Measurements from ENCODE around the gene DOCK2.

Gene DOCK2

GRCh38 chr5:169897481-169897880 lies 260.4 kb downstream of the DOCK2 start:
- Histone ChIP-seq H3K27me3 (ENCODE audit: control insufficient read depth in 1 of 2, insufficient read depth in 2 of 2, low read length in 2 of 2) (no peaks in the 10 kb centered on the region), H3K4me3 (ENCODE audit: low read length in 2 of 2) (no peak overlapping the region), H3K4me1 (ENCODE audit: control insufficient read depth, insufficient read depth, low read length) (no peaks in the 10 kb centered on the region), H3K27ac (ENCODE audit: low read length) (no peak overlapping the region), H3K36me3 (ENCODE audit: control insufficient read depth in 2 of 2, insufficient read depth in 2 of 2, low read length in 2 of 2) (peaks cover 0 to 2% of the 10 kb centered on the region in 2 donors), H3K9ac (ENCODE audit: low read length in 2 of 2) (no peak overlapping the region), H3K9me3 (ENCODE audit: control insufficient read depth in 2 of 2, low read length in 2 of 2) (no peaks in the 10 kb centered on the region)

- Histone ChIP-seq H3K36me3 (ENCODE audit: control insufficient read depth in 2 of 2, insufficient read depth in 2 of 2, low read length in 2 of 2) (peaks cover 0 to 2% of the 10 kb centered on the region in 2 donors), H3K9ac (ENCODE audit: low read length in 2 of 2) (no peak overlapping the region), H3K27ac (ENCODE audit: low read length) (no peak overlapping the region), H3K9me3 (ENCODE audit: control insufficient read depth in 2 of 2, low read length in 2 of 2) (no peaks in the 10 kb centered on the region), H3K4me1 (ENCODE audit: control insufficient read depth, insufficient read depth, low read length) (no peaks in the 10 kb centered on the region), H3K27me3 (ENCODE audit: control insufficient read depth in 1 of 2, insufficient read depth in 2 of 2, low read length in 2 of 2) (no peaks in the 10 kb centered on the region), H3K4me3 (ENCODE audit: low read length in 2 of 2) (no peak overlapping the region)
Measured at GRCh38 chr5:169901896-169902295, 264.8 kb downstream of the DOCK2 start.

GRCh38 chr5:169904059-169904458 lies 267.0 kb downstream of the DOCK2 start:
- H3K4me3 ChIP-seq (ENCODE audit: low read length in 2 of 2): no peak overlapping the region
- no peaks in the 10 kb centered on the region for H3K4me1 ChIP-seq (ENCODE audit: control insufficient read depth, insufficient read depth, low read length)
- H3K9me3 ChIP-seq (ENCODE audit: control insufficient read depth in 2 of 2, low read length in 2 of 2): no peaks in the 10 kb centered on the region
- H3K27me3 ChIP-seq (ENCODE audit: control insufficient read depth in 1 of 2, insufficient read depth in 2 of 2, low read length in 2 of 2): no peaks in the 10 kb centered on the region
- H3K9ac ChIP-seq (ENCODE audit: low read length in 2 of 2): no peak overlapping the region
- no peak overlapping the region for H3K27ac ChIP-seq (ENCODE audit: low read length)
- H3K36me3 ChIP-seq (ENCODE audit: control insufficient read depth in 2 of 2, insufficient read depth in 2 of 2, low read length in 2 of 2): peaks cover 0 to 2% of the 10 kb centered on the region in 2 donors

GRCh38 chr5:169904508-169904907 lies 267.4 kb downstream of the DOCK2 start:
- Histone ChIP-seq H3K27me3 (ENCODE audit: control insufficient read depth in 1 of 2, insufficient read depth in 2 of 2, low read length in 2 of 2) (no peaks in the 10 kb centered on the region), H3K9ac (ENCODE audit: low read length in 2 of 2) (no peak overlapping the region), H3K4me3 (ENCODE audit: low read length in 2 of 2) (no peak overlapping the region), H3K36me3 (ENCODE audit: control insufficient read depth in 2 of 2, insufficient read depth in 2 of 2, low read length in 2 of 2) (peaks cover 0 to 2% of the 10 kb centered on the region in 2 donors), H3K9me3 (ENCODE audit: control insufficient read depth in 2 of 2, low read length in 2 of 2) (no peaks in the 10 kb centered on the region), H3K27ac (ENCODE audit: low read length) (no peak overlapping the region), H3K4me1 (ENCODE audit: control insufficient read depth, insufficient read depth, low read length) (no peaks in the 10 kb centered on the region)

GRCh38 chr5:169905017-169905416 lies 267.9 kb downstream of the DOCK2 start:
- H3K4me3 ChIP-seq (ENCODE audit: low read length in 2 of 2): no peak overlapping the region

GRCh38 chr5:169906745-169907649 lies 269.9 kb downstream of the DOCK2 start:
- Histone ChIP-seq H3K9me3 (ENCODE audit: control insufficient read depth in 2 of 2, low read length in 2 of 2) (no peaks in the 10 kb centered on the region), H3K9ac (ENCODE audit: low read length in 2 of 2) (no peak overlapping the region), H3K27ac (ENCODE audit: low read length) (no peak overlapping the region), H3K4me3 (ENCODE audit: low read length in 2 of 2) (no peak overlapping the region), H3K36me3 (ENCODE audit: control insufficient read depth in 2 of 2, insufficient read depth in 2 of 2, low read length in 2 of 2) (no peaks in the 10 kb centered on the region), H3K4me1 (ENCODE audit: control insufficient read depth, insufficient read depth, low read length) (no peaks in the 10 kb centered on the region), H3K27me3 (ENCODE audit: control insufficient read depth in 1 of 2, insufficient read depth in 2 of 2, low read length in 2 of 2) (peaks cover 0 to 2% of the 10 kb centered on the region in 2 donors)

More at GRCh38 chr5:169905017-169905416, 267.9 kb downstream of the DOCK2 start:
- no peaks in the 10 kb centered on the region for H3K9me3 ChIP-seq (ENCODE audit: control insufficient read depth in 2 of 2, low read length in 2 of 2)
- no peaks in the 10 kb centered on the region for H3K27me3 ChIP-seq (ENCODE audit: control insufficient read depth in 1 of 2, insufficient read depth in 2 of 2, low read length in 2 of 2)
- H3K9ac ChIP-seq (ENCODE audit: low read length in 2 of 2): no peak overlapping the region
- H3K4me1 ChIP-seq (ENCODE audit: control insufficient read depth, insufficient read depth, low read length): no peaks in the 10 kb centered on the region
- no peak overlapping the region for H3K27ac ChIP-seq (ENCODE audit: low read length)
- H3K36me3 ChIP-seq (ENCODE audit: control insufficient read depth in 2 of 2, insufficient read depth in 2 of 2, low read length in 2 of 2): no peaks in the 10 kb centered on the region

GRCh38 chr5:169908864-169909263 lies 271.8 kb downstream of the DOCK2 start:
- H3K4me1 ChIP-seq (ENCODE audit: control insufficient read depth, insufficient read depth, low read length): no peaks in the 10 kb centered on the region
- H3K27me3 ChIP-seq (ENCODE audit: control insufficient read depth in 1 of 2, insufficient read depth in 2 of 2, low read length in 2 of 2): peaks cover 0 to 2% of the 10 kb centered on the region in 2 donors

GRCh38 chr5:169909945-169910344 lies 272.9 kb downstream of the DOCK2 start:
- no peaks in the 10 kb centered on the region for H3K9me3 ChIP-seq (ENCODE audit: control insufficient read depth in 2 of 2, low read length in 2 of 2)
- no peak overlapping the region for H3K4me3 ChIP-seq (ENCODE audit: low read length in 2 of 2)
- no peaks in the 10 kb centered on the region for H3K4me1 ChIP-seq (ENCODE audit: control insufficient read depth, insufficient read depth, low read length)
- peaks cover 0 to 2% of the 10 kb centered on the region in 2 donors for H3K27me3 ChIP-seq (ENCODE audit: control insufficient read depth in 1 of 2, insufficient read depth in 2 of 2, low read length in 2 of 2)
- no peak overlapping the region for H3K9ac ChIP-seq (ENCODE audit: low read length in 2 of 2)
- H3K27ac ChIP-seq (ENCODE audit: low read length): no peak overlapping the region
- H3K36me3 ChIP-seq (ENCODE audit: control insufficient read depth in 2 of 2, insufficient read depth in 2 of 2, low read length in 2 of 2): no peaks in the 10 kb centered on the region

More at GRCh38 chr5:169908864-169909263, 271.8 kb downstream of the DOCK2 start:
- Histone ChIP-seq H3K4me3 (ENCODE audit: low read length in 2 of 2) (no peak overlapping the region), H3K36me3 (ENCODE audit: control insufficient read depth in 2 of 2, insufficient read depth in 2 of 2, low read length in 2 of 2) (no peaks in the 10 kb centered on the region), H3K27ac (ENCODE audit: low read length) (no peak overlapping the region), H3K9ac (ENCODE audit: low read length in 2 of 2) (no peak overlapping the region), H3K9me3 (ENCODE audit: control insufficient read depth in 2 of 2, low read length in 2 of 2) (no peaks in the 10 kb centered on the region)

- no peak overlapping the region for H3K9ac ChIP-seq (ENCODE audit: low read length in 2 of 2)
- no peaks in the 10 kb centered on the region for H3K4me1 ChIP-seq (ENCODE audit: control insufficient read depth, insufficient read depth, low read length)
- peaks cover 0 to 2% of the 10 kb centered on the region in 2 donors for H3K27me3 ChIP-seq (ENCODE audit: control insufficient read depth in 1 of 2, insufficient read depth in 2 of 2, low read length in 2 of 2)
- no peaks in the 10 kb centered on the region for H3K9me3 ChIP-seq (ENCODE audit: control insufficient read depth in 2 of 2, low read length in 2 of 2)
- H3K36me3 ChIP-seq (ENCODE audit: control insufficient read depth in 2 of 2, insufficient read depth in 2 of 2, low read length in 2 of 2): no peaks in the 10 kb centered on the region
- H3K4me3 ChIP-seq (ENCODE audit: low read length in 2 of 2): no peak overlapping the region
- H3K27ac ChIP-seq (ENCODE audit: low read length): no peak overlapping the region
Measured at GRCh38 chr5:169910393-169910792, 273.3 kb downstream of the DOCK2 start.

GRCh38 chr5:169911448-169912212 lies 274.6 kb downstream of the DOCK2 start:
- no peaks in the 10 kb centered on the region for H3K36me3 ChIP-seq (ENCODE audit: control insufficient read depth in 2 of 2, insufficient read depth in 2 of 2, low read length in 2 of 2)
- no peak overlapping the region for H3K4me3 ChIP-seq (ENCODE audit: low read length in 2 of 2)
- H3K27me3 ChIP-seq (ENCODE audit: control insufficient read depth in 1 of 2, insufficient read depth in 2 of 2, low read length in 2 of 2): peaks cover 0 to 2% of the 10 kb centered on the region in 2 donors
- H3K4me1 ChIP-seq (ENCODE audit: control insufficient read depth, insufficient read depth, low read length): no peaks in the 10 kb centered on the region
- no peaks in the 10 kb centered on the region for H3K9me3 ChIP-seq (ENCODE audit: control insufficient read depth in 2 of 2, low read length in 2 of 2)
- no peak overlapping the region for H3K9ac ChIP-seq (ENCODE audit: low read length in 2 of 2)
- no peak overlapping the region for H3K27ac ChIP-seq (ENCODE audit: low read length)

Measured in stomach smooth muscle (tissue), 2 donors.